Activated CD8-positive, alpha-beta memory T cell treated with anti-CD3 and anti-CD28 coated beads, Interleukin-2, amount 50 U/mL, for 48 hours (primary cell): ENCODE measurements around the gene TRIM9.

Experiments
- DNase-seq: peaks from one replicate; pipeline ENCODE4 v3.0.0-alpha.2; 2020

Gene TRIM9

DNA sequence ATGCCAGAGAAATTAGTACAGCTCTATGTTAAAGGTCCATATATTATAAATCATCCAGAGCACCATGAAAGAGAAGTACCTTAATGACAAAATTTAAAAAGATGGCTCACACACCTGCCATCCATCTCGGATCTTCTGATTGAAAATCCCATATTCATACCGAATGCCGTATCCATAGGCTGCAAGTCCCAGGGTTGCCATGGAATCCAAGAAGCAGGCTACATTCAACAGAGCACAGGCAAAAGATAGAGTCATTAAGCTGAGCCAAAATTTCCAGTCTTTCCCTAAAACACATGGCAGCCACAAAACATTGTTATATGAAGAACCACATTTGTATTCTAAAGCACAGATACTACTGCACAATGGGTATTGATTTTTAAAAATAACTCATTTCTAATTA is 163.3 kb downstream of the TRIM9 start:
- DNase-seq = no peak

DNA sequence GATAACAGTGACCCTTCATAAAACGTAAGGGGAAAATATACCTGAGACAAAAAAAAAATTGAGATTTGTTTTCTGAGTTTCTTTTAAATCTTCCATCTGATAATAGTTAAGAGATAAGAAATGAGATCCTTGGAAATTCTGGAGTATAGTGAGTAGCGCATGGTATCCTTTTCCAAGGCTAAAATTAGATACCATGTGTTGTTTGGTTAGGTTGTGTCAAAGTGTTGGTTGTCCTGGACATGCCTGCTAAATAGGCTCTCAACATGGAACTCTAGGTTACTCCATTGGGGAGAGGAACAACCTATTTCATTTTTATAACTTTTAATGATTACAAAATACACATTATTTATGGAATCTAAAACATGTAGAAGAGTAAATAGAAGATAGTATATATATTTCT is 165.4 kb downstream of the TRIM9 start:
- DNase-seq = no peak

DNA sequence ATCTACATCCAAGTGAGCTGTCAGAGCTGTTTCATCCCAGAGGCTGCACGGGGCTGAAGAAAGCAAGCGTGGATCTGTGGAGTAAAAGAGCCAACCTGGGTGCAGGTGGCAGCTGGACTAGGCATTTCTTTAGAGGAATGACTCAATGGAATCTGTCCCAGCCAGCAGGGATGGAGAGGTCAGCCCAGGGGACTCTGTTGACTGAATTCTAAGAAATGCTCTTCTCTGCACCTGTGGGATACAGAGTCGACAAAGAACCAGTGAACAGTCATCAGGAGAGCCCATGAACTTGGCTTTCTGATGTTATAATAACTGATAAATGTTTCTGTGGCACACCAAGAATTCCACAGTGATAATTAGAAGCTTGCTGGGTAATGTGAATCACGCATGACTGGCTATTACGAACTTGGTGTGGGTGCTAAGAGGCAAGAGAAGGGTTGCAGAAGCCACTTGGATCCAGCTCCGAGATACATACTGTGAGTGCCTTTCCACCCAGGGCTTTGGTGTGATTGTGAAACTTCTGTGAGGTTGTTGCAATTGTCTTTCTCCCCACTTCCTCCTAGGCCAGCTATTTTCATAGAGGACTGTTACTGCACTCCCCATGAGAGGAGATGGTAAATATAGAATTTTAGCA is 166.8 kb downstream of the TRIM9 start:
- DNase-seq = no peak

GRCh38 chr14:50926851-50927386 is 168.0 kb downstream of the TRIM9 start:
- no peak for DNase-seq
